Mesenchymal stem cell (in vitro differentiated cells and primary cell): ENCODE results near the gene RNF220.

ENCODE experiments used
- DNase-seq: peaks from one replicate; pipeline ENCODE4 v3.0.0-alpha.2; 2013
- H2AFZ ChIP-seq: one replicate; pipeline ENCODE4 v1.6.1; 2013; ENCODE audit warnings: low read depth, mild to moderate bottlenecking, control low read depth, inconsistent platforms, low read length, moderate library complexity
- H2AK5ac ChIP-seq: 2 replicates; pipeline ENCODE4 v1.6.1; 2013; ENCODE audit warnings: low read length, moderate library complexity, mild to moderate bottlenecking, inconsistent platforms; ENCODE audit not compliant: severe bottlenecking
- H2BK120ac ChIP-seq: one replicate; pipeline ENCODE4 v1.6.1; 2013; ENCODE audit warnings: low read depth, mild to moderate bottlenecking, inconsistent platforms, low read length, moderate library complexity
- H2BK12ac ChIP-seq, 2 experiments: one replicate each; pipeline ENCODE4 v1.6.1; 2013; ENCODE audit warnings: inconsistent platforms in 2 of 2, low read length in 2 of 2, mild to moderate bottlenecking in 2 of 2, moderate library complexity in 2 of 2, control low read depth in 1 of 2
- H2BK15ac ChIP-seq: one replicate; pipeline ENCODE4 v1.6.1; 2013; ENCODE audit warnings: mild to moderate bottlenecking, low read depth, inconsistent platforms; ENCODE audit not compliant: poor library complexity, severe bottlenecking
- H2BK5ac ChIP-seq: 2 replicates; pipeline ENCODE4 v1.6.1; 2013; ENCODE audit warnings: low read depth, mild to moderate bottlenecking, low read length, control low read depth, inconsistent platforms; ENCODE audit not compliant: poor library complexity, severe bottlenecking
- H3K14ac ChIP-seq, 2 experiments: one replicate each; pipeline ENCODE4 v1.6.1; 2013; ENCODE audit warnings: inconsistent platforms in 2 of 2, low read length in 2 of 2, control low read depth in 1 of 2, mild to moderate bottlenecking in 1 of 2, moderate library complexity in 1 of 2
- H3K18ac ChIP-seq, 2 experiments: one replicate each; pipeline ENCODE4 v1.6.1; 2013; ENCODE audit warnings: inconsistent platforms in 2 of 2, low read length in 2 of 2, control low read depth in 1 of 2, low read depth in 1 of 2, mild to moderate bottlenecking in 1 of 2
- H3K23ac ChIP-seq, 2 experiments: one replicate each; pipeline ENCODE4 v1.6.1; 2013; ENCODE audit warnings: inconsistent platforms in 2 of 2, low read length in 2 of 2, mild to moderate bottlenecking in 2 of 2, moderate library complexity in 2 of 2, control low read depth in 1 of 2
- H3K27ac ChIP-seq: 2 replicates; pipeline ENCODE4 v1.5.1; 2013; ENCODE audit warnings: mild to moderate bottlenecking, moderate library complexity, low read length, control low read depth, inconsistent platforms; ENCODE audit not compliant: poor library complexity, severe bottlenecking
- H3K27me3 ChIP-seq, 2 experiments: 2 replicates each; pipeline versions ENCODE4 v1.6.1 to v1.7.0; 2013; ENCODE audit warnings: low read length in 2 of 2, mild to moderate bottlenecking in 2 of 2, moderate library complexity in 2 of 2, control low read depth in 1 of 2, inconsistent platforms in 1 of 2; ENCODE audit not compliant: control insufficient read depth in 1 of 2, insufficient read depth in 1 of 2
- H3K36me3 ChIP-seq, 2 experiments: 2 replicates each; pipeline versions ENCODE4 v1.6.1 to v1.7.0; 2013; ENCODE audit warnings: low read length in 2 of 2, control low read depth in 1 of 2, inconsistent platforms in 1 of 2, low read depth in 1 of 2, mild to moderate bottlenecking in 1 of 2; ENCODE audit not compliant: insufficient read depth in 2 of 2, control insufficient read depth in 1 of 2
- H3K4ac ChIP-seq, 2 experiments: one replicate each; pipeline ENCODE4 v1.6.1; 2013; ENCODE audit warnings: inconsistent platforms in 2 of 2, low read length in 2 of 2, mild to moderate bottlenecking in 2 of 2, moderate library complexity in 2 of 2, control low read depth in 1 of 2, low read depth in 1 of 2
- H3K4me1 ChIP-seq: 2 replicates; pipeline ENCODE4 v1.6.1; 2013; ENCODE audit warnings: low read depth, low read length, control low read depth; ENCODE audit not compliant: control insufficient read depth, insufficient read depth
- H3K4me2 ChIP-seq: 2 replicates; pipeline ENCODE4 v1.6.1; 2013; ENCODE audit warnings: low read length, mild to moderate bottlenecking, inconsistent platforms; ENCODE audit not compliant: poor library complexity, severe bottlenecking
- H3K4me3 ChIP-seq, 2 experiments: 2 replicates each; pipeline versions ENCODE4 v1.5.1 to v1.7.0; 2013; ENCODE audit warnings: low read length in 2 of 2, mild to moderate bottlenecking in 2 of 2, control low read depth in 1 of 2, low read depth in 1 of 2; ENCODE audit not compliant: insufficient read depth in 1 of 2
- H3K79me1 ChIP-seq: replicated peaks from 2 replicates; pipeline ENCODE4 v1.6.1; 2013; ENCODE audit warnings: mild to moderate bottlenecking, control low read depth, low read length, inconsistent platforms; ENCODE audit not compliant: poor library complexity, severe bottlenecking
- H3K9ac ChIP-seq: 2 replicates; pipeline ENCODE4 v1.7.0; 2013; ENCODE audit warnings: mild to moderate bottlenecking, low read length, moderate library complexity
- H3K9me3 ChIP-seq: 2 replicates; pipeline ENCODE4 v1.7.0; 2013; ENCODE audit warnings: mild to moderate bottlenecking, low read length; ENCODE audit not compliant: control insufficient read depth
- H4K8ac ChIP-seq: one replicate; pipeline ENCODE4 v1.6.1; 2013; ENCODE audit warnings: inconsistent platforms, mild to moderate bottlenecking, low read length, moderate library complexity
- H4K91ac ChIP-seq: one replicate; pipeline ENCODE4 v1.6.1; 2013; ENCODE audit warnings: mild to moderate bottlenecking, low read length, inconsistent platforms
- WGBS: methylation state at CpG from one replicate; pipeline ENCODE4 v1.1.7; 2013; ENCODE audit warnings: mixed read lengths; 5-methylcytosine and 5-hydroxymethylcytosine counted together

RNF220 gene

GRCh38 chr1:44609768-44610526, 204.9 kb downstream of the RNF220 start:
- Histone ChIP-seq H3K9ac (no peak overlapping the region), H3K27ac (no peak overlapping the region), H4K91ac (no peak overlapping the region), H3K4me2 (no peak overlapping the region), H2AK5ac (no peak overlapping the region), H3K9me3 (no peaks in the 10 kb centered on the region), H3K79me1 (no peaks in the 10 kb centered on the region), H3K4me3 (no peak overlapping the region), H2AFZ (no peak overlapping the region), H3K27me3 (peaks cover 30 to 63% of the 10 kb centered on the region in 2 experiments), H3K14ac (peak overlapping the region in 1 of 2 experiments; percentile 68), H3K4me1 (no peaks in the 10 kb centered on the region), H2BK15ac (no peak overlapping the region), H4K8ac (no peak overlapping the region), H2BK5ac (no peak overlapping the region), H3K18ac (no peak overlapping the region), H3K36me3 (no peaks in the 10 kb centered on the region), H3K4ac (no peak overlapping the region), H2BK12ac (no peak overlapping the region), H3K23ac (no peak overlapping the region), H2BK120ac (no peak overlapping the region)
- WGBS = 67% methylated on average over 24 of the region's 25 CpGs
- DNase-seq = no peak

- H3K79me1 ChIP-seq = no peaks in the 10 kb centered on the region
Measured at GRCh38 chr1:44610527-44611148, 205.6 kb downstream of the RNF220 start.

DNA sequence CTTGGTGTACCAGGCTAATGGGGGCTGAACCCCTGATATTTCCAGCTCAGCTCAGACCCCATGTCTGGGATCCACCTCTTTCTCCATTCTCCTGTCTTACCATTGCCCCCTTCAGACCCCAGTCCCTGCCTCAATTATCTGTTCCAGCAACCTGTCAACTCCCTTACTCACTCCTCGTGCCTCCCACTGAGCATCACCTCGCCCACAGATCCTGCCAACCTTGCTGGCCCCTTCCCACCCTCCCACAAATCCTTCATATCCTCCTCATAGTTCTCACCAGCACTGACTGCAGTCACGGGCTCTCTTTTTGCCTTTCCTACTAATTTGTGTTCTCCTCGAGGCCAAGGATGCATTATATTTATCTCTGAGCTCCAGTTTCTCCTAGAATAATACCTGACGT, 206.4 kb downstream of the RNF220 start:
- Histone ChIP-seq H3K4me3 (no peak overlapping the region), H4K8ac (no peak overlapping the region), H2BK120ac (no peak overlapping the region), H3K4me2 (no peak overlapping the region), H2BK12ac (no peak overlapping the region), H3K27ac (no peak overlapping the region), H3K4ac (no peak overlapping the region), H2AFZ (no peak overlapping the region), H2BK15ac (no peak overlapping the region), H2BK5ac (no peak overlapping the region), H3K14ac (no peak overlapping the region), H3K23ac (no peak overlapping the region), H3K18ac (no peak overlapping the region), H3K4me1 (no peaks in the 10 kb centered on the region), H3K27me3 (peaks cover 35 to 67% of the 10 kb centered on the region in 2 experiments), H3K9ac (no peak overlapping the region), H2AK5ac (no peak overlapping the region), H4K91ac (no peak overlapping the region), H3K79me1 (no peaks in the 10 kb centered on the region), H3K36me3 (no peaks in the 10 kb centered on the region), H3K9me3 (no peaks in the 10 kb centered on the region)
- DNase-seq = no peak
- 67% methylated on average over 3 of the region's 5 CpGs for WGBS

More at GRCh38 chr1:44610527-44611148, 205.6 kb downstream of the RNF220 start:
- H3K18ac ChIP-seq = no peak overlapping the region
- no peak overlapping the region for H2AK5ac ChIP-seq
- DNase-seq = no peak
- no peak overlapping the region for H2BK15ac ChIP-seq
- no peak overlapping the region for H2BK120ac ChIP-seq
- no peak overlapping the region for H3K4me2 ChIP-seq
- H3K23ac ChIP-seq = no peak overlapping the region
- no peak overlapping the region for H3K4ac ChIP-seq
- no peak overlapping the region for H2BK12ac ChIP-seq
- no peak overlapping the region for H3K9ac ChIP-seq
- H4K91ac ChIP-seq = no peak overlapping the region
- no peaks in the 10 kb centered on the region for H3K4me1 ChIP-seq
- no peaks in the 10 kb centered on the region for H3K36me3 ChIP-seq
- peak overlapping the region in 1 of 2 experiments; percentile 68 for H3K14ac ChIP-seq
- H3K9me3 ChIP-seq = no peaks in the 10 kb centered on the region
- no peak overlapping the region for H4K8ac ChIP-seq
- H2AFZ ChIP-seq = no peak overlapping the region
- H3K27me3 ChIP-seq = peaks cover 33 to 67% of the 10 kb centered on the region in 2 experiments
- H2BK5ac ChIP-seq = no peak overlapping the region
- H3K4me3 ChIP-seq = no peak overlapping the region
- H3K27ac ChIP-seq = no peak overlapping the region
- WGBS = 32% methylated on average over 9 of the region's 12 CpGs

DNA sequence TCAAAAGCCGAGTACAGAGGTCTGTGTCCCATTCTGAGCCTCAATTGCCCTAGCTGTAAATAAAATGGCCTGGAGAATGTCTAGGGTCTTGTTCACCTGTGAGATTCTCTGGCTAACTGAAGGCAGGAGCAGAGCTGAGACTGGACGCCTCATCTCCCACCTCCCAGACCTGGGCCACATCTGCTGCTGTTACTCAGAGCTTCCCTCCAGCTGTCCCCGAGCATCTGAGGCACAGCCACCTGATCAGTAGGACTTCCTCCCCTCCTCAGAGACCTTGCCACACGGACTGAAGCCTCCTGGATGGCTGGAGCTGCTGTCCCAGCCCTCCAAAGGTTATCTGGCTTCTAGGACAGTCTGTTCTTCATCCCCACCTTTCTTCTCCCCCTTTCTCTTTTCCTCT, 206.8 kb downstream of the RNF220 start:
- H2BK15ac ChIP-seq = no peak overlapping the region
- no peak overlapping the region for H4K91ac ChIP-seq
- peaks cover 2% of the 10 kb centered on the region for H3K4me1 ChIP-seq
- H3K9me3 ChIP-seq = no peaks in the 10 kb centered on the region
- H4K8ac ChIP-seq = no peak overlapping the region
- H3K9ac ChIP-seq = no peak overlapping the region
- H3K27me3 ChIP-seq = peaks cover 40 to 70% of the 10 kb centered on the region in 2 experiments
- no peak overlapping the region for H3K27ac ChIP-seq
- no peak overlapping the region for H2BK12ac ChIP-seq
- no peak for DNase-seq
- no peak overlapping the region for H2AK5ac ChIP-seq
- H3K4me3 ChIP-seq = no peak overlapping the region
- no peak overlapping the region for H3K4ac ChIP-seq
- no peaks in the 10 kb centered on the region for H3K36me3 ChIP-seq
- no peak overlapping the region for H3K23ac ChIP-seq
- no peak overlapping the region for H3K14ac ChIP-seq
- H2AFZ ChIP-seq = no peak overlapping the region
- H2BK5ac ChIP-seq = no peak overlapping the region
- no peak overlapping the region for H3K18ac ChIP-seq
- no peak overlapping the region for H2BK120ac ChIP-seq
- no peaks in the 10 kb centered on the region for H3K79me1 ChIP-seq
- no peak overlapping the region for H3K4me2 ChIP-seq
- WGBS = 80% methylated on average over 4 of the region's 4 CpGs
